Activated effector memory CD4-positive, alpha-beta T cell treated with anti-CD3 and anti-CD28 coated beads, Interleukin-2, amount 50 U/mL, for 16 hours (primary cell): ENCODE measurements around the gene KCNH1.

ENCODE experiments used
- DNase-seq: peaks from one replicate; pipeline ENCODE4 v3.0.0-alpha.2; 2020

KCNH1 gene

DNA sequence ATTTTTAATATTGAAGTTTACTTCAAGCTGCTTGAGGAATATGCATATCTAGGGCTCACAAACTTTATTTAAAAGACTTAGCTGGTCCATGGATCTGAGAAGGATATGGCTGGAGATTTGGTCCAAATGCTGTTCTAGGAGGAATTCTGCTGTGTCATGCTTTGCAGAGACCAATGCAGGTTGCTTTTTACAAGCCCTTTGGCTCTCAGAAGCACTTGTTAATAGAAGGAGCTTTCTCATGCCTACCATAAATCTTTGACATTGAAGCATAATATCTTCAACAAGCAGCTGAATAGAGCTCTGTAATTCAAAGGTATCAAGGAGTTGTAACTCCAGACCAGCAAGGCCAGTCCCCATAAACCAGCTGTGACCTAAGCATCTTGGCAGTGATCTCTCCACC, 506.2 kb downstream of the KCNH1 start:
- no peak for DNase-seq
